GM23338 (cell line): ENCODE measurements around the gene RAB9A.

ENCODE experiments used
- CREB1 ChIP-seq: fragments of 250-450 bp; sonication (Bioruptor Pico); IDR thresholded peaks from 2 replicates; pipeline ENCODE4 v1.5.0; 2020; ENCODE audit warnings: low read depth, mild to moderate bottlenecking, moderate library complexity
- CTCF ChIP-seq, 2 experiments: fragments of 200-600 bp in 1 of 2; sonication (generic) in 1 of 2; conservative IDR thresholded peaks; 2 replicates each; pipeline versions ENCODE4 v1.5.1 to v1.6.1; 2016 to 2017; ENCODE audit warnings: antibody characterized with exemption in 2 of 2, low read depth in 2 of 2, mild to moderate bottlenecking in 2 of 2, moderate library complexity in 1 of 2
- ETS1 ChIP-seq: IDR thresholded peaks from 2 replicates; pipeline ENCODE4 v1.6.1; 2016; ENCODE audit warnings: antibody characterized with exemption
- EZH2 ChIP-seq: fragments of 200-600 bp; sonication (generic); IDR thresholded peaks from one replicate; pipeline ENCODE4 v1.8.0; 2017; ENCODE audit warnings: antibody characterized with exemption, mild to moderate bottlenecking, low read depth; ENCODE audit not compliant: unreplicated experiment
- EZH2phosphoT487 ChIP-seq: fragments of 200-600 bp; sonication (generic); IDR thresholded peaks from one replicate; pipeline ENCODE4 v1.8.1; 2018; ENCODE audit warnings: antibody characterized with exemption; ENCODE audit not compliant: unreplicated experiment
- JUNB ChIP-seq: IDR thresholded peaks from one replicate; pipeline ENCODE4 v1.6.1; 2016; ENCODE audit warnings: antibody characterized with exemption; ENCODE audit not compliant: unreplicated experiment
- NANOG ChIP-seq: IDR thresholded peaks from 2 replicates; pipeline ENCODE4 v1.6.1; 2016; ENCODE audit warnings: antibody characterized with exemption, borderline replicate concordance
- POLR2AphosphoS5 ChIP-seq: IDR thresholded peaks from 2 replicates; pipeline ENCODE4 v1.6.1; 2016; ENCODE audit warnings: antibody characterized with exemption, low read depth
- REST ChIP-seq: IDR thresholded peaks from one replicate; pipeline ENCODE4 v1.6.1; 2018; ENCODE audit warnings: antibody characterized with exemption; ENCODE audit not compliant: unreplicated experiment
- STAT1 ChIP-seq: IDR thresholded peaks from one replicate; pipeline ENCODE4 v1.6.1; 2016; ENCODE audit warnings: antibody characterized with exemption; ENCODE audit not compliant: unreplicated experiment
- ZNF114 ChIP-seq: fragments of 250-450 bp; sonication (Bioruptor Pico); IDR thresholded peaks from 2 replicates; pipeline ENCODE4 v1.5.0; 2020; ENCODE audit warnings: mild to moderate bottlenecking, moderate library complexity
- ZNF331 ChIP-seq: fragments of 250-450 bp; sonication (Bioruptor Pico); IDR thresholded peaks from 2 replicates; pipeline ENCODE4 v1.5.0; 2020; ENCODE audit warnings: low read depth, mild to moderate bottlenecking, moderate library complexity

- TF ChIP-seq REST (no peak), POLR2AphosphoS5 (no peak), CTCF (conservative IDR thresholded peaks at IDR 0.05; ENCODE audit: low read depth in 2 of 2) (no peak), STAT1 (no peak), EZH2 (no peak), ZNF331 (CRISPR knock-in tag) (no peak), JUNB (no peak), EZH2phosphoT487 (no peak), CREB1 (no peak), ZNF114 (no peak), ETS1 (no peak), NANOG (no peak)
Measured at GRCh38 chrX:13664020-13664419, 24.9 kb upstream of the RAB9A start.
